Keratinocyte (primary cell): ENCODE data around the gene REEP3. TPM values are rescaled to one million over a fixed set of nuclear protein-coding genes. Genes with fewer than 3 reads are reported as not detected.

Experiments
- DNase-seq: peaks from one replicate; pipeline ENCODE4 v3.0.0-alpha.2; 2011; ENCODE audit warnings: low read depth, missing footprints, low spot score
- FAIRE-seq: peaks from 2 replicates; lab custom pipeline; 2011; peaks lifted over from hg19 to GRCh38; lab: Jason Lieb, UNC
- H2AFZ ChIP-seq: 2 replicates; pipeline ENCODE4 v1.6.0; 2012; ENCODE audit warnings: low read length, control low read depth, inconsistent platforms; ENCODE audit not compliant: control insufficient read depth
- H3K27ac ChIP-seq: 2 replicates; pipeline ENCODE4 v1.5.1; 2011; ENCODE audit warnings: low read length; ENCODE audit not compliant: control insufficient read depth, insufficient read depth
- H3K27me3 ChIP-seq: 3 replicates; pipeline ENCODE4 v1.6.0; 2011; ENCODE audit warnings: low read length; ENCODE audit not compliant: control insufficient read depth, insufficient read depth; ENCODE audit errors: extremely low read depth
- H3K36me3 ChIP-seq, 2 experiments: 2 replicates in 1 of 2; 3 replicates in 1 of 2; pipeline ENCODE4 v1.5.1; 2011; ENCODE audit warnings: low read length in 2 of 2, mild to moderate bottlenecking in 1 of 2; ENCODE audit not compliant: control insufficient read depth in 2 of 2, insufficient read depth in 2 of 2; ENCODE audit errors: extremely low read depth in 1 of 2
- H3K4me1 ChIP-seq: 3 replicates; pipeline ENCODE4 v1.5.1; 2011; ENCODE audit warnings: low read length; ENCODE audit not compliant: control insufficient read depth, insufficient read depth; ENCODE audit errors: extremely low read depth
- H3K4me2 ChIP-seq: 3 replicates; pipeline ENCODE4 v1.6.0; 2011; ENCODE audit warnings: low read depth, low read length; ENCODE audit not compliant: control insufficient read depth, insufficient read depth; ENCODE audit errors: extremely low read depth
- H3K4me3 ChIP-seq, 3 experiments: fragments of 200-600 bp in 1 of 3; sonication (generic) in 1 of 3; 2 replicates in 2 of 3; 3 replicates in 1 of 3; pipeline ENCODE4 v1.5.1; 2011 to 2016; ENCODE audit warnings: low read length in 3 of 3, mild to moderate bottlenecking in 3 of 3, control low read depth in 2 of 3, inconsistent platforms in 1 of 3, low read depth in 1 of 3, mixed read lengths in 1 of 3, mixed run types in 1 of 3, moderate library complexity in 1 of 3; ENCODE audit not compliant: control insufficient read depth in 2 of 3, insufficient read depth in 2 of 3; ENCODE audit errors: extremely low read depth in 1 of 3
- H3K79me2 ChIP-seq: 2 replicates; pipeline ENCODE4 v1.6.0; 2012; ENCODE audit warnings: low read length; ENCODE audit not compliant: control insufficient read depth, insufficient read depth
- H3K9ac ChIP-seq: 3 replicates; pipeline ENCODE4 v1.6.0; 2011; ENCODE audit warnings: low read length; ENCODE audit not compliant: control insufficient read depth, insufficient read depth; ENCODE audit errors: extremely low read depth
- H3K9me1 ChIP-seq: 3 replicates; pipeline ENCODE4 v1.6.0; 2011; ENCODE audit warnings: low read length; ENCODE audit not compliant: control insufficient read depth, insufficient read depth; ENCODE audit errors: extremely low read depth
- H3K9me3 ChIP-seq: 2 replicates; pipeline ENCODE4 v1.5.1; 2012; ENCODE audit warnings: low read depth, low read length; ENCODE audit not compliant: control insufficient read depth
- H4K20me1 ChIP-seq: 3 replicates; pipeline ENCODE4 v1.6.0; 2011; ENCODE audit warnings: low read length; ENCODE audit not compliant: control insufficient read depth, insufficient read depth; ENCODE audit errors: extremely low read depth
- CTCF ChIP-seq, 3 experiments: IDR thresholded peaks in 1 of 3; conservative IDR thresholded peaks in 1 of 3; optimal IDR thresholded peaks in 1 of 3; 2 replicates in 2 of 3; 3 replicates in 1 of 3; pipeline versions ENCODE3 to v1.5.1; 2011; ENCODE audit warnings: low read length in 3 of 3, mild to moderate bottlenecking in 3 of 3, moderate library complexity in 2 of 3, control low read depth in 1 of 3, inconsistent platforms in 1 of 3; ENCODE audit not compliant: insufficient read depth in 2 of 3; ENCODE audit errors: extremely low read depth in 1 of 3
- EZH2 ChIP-seq: IDR thresholded peaks from one replicate; pipeline ENCODE4 v1.6.1; 2012; ENCODE audit warnings: inconsistent platforms, mild to moderate bottlenecking, low read length, moderate library complexity
- dilution Hi-C: fragments of 300-500 bp; cut with MboI; formaldehyde crosslinking; loops from one replicate; pipeline ENCODE4 v1.7.0; 2020; ENCODE audit warnings: low sequenced_read_pairs; ENCODE audit not compliant: extremely low pct_ligation_motif_present
- polyA plus RNA-seq, 5 experiments: library from polyadenylated mRNA; depleted of rRNA in 3 of 5; stranded (reverse) in 3 of 5; stranded (forward) in 1 of 5; unstranded in 1 of 5; fragments of >200 nt; gene quantifications; 1 replicate in 1 of 5; 2 replicates in 3 of 5; 3 replicates in 1 of 5; pipeline versions ENCODE4 v1.2.1 to v1.2.3, GENCODE V29; 2011 to 2012; ENCODE audit warnings: missing spikeins in 2 of 5, low read depth in 1 of 5, low replicate concordance in 1 of 5

The REEP3 gene
- polyA plus RNA-seq, 1 donor (not counting 4 experiments of a cell fraction or from before 2014, with no cell fraction given) = 52.8 TPM

GRCh38 chr10:63539377-63539776 is 18.2 kb downstream of the REEP3 start:
- H3K36me3 ChIP-seq = no peaks in the 10 kb centered on the region
- peaks cover 89% of the 10 kb centered on the region for H3K79me2 ChIP-seq

GRCh38 chr10:63539994-63540393 is 18.8 kb downstream of the REEP3 start:
- no peak overlapping the region for H3K4me3 ChIP-seq
- H3K79me2 ChIP-seq = peaks cover 87% of the 10 kb centered on the region
- H2AFZ ChIP-seq = no peak overlapping the region
- H3K9me3 ChIP-seq = no peaks in the 10 kb centered on the region
- TF ChIP-seq EZH2 (no peak), CTCF (optimal IDR thresholded peaks at IDR 0.05 in 1 of 3, IDR thresholded peaks at IDR 0.05 in 1 of 3, conservative IDR thresholded peaks at IDR 0.05 in 1 of 3; ENCODE audit: extremely low read depth in 1 of 3, insufficient read depth in 2 of 3, low read length in 3 of 3) (no peak)
- no peak overlapping the region for H3K4me2 ChIP-seq
- H3K4me1 ChIP-seq = peaks cover 9% of the 10 kb centered on the region
- no peak overlapping the region for H3K27ac ChIP-seq
- DNase-seq = no peak
- no peaks in the 10 kb centered on the region for H4K20me1 ChIP-seq
- dilution Hi-C loops = no loop called here
- no peak overlapping the region for H3K9ac ChIP-seq
- H3K9me1 ChIP-seq = no peaks in the 10 kb centered on the region
- H3K27me3 ChIP-seq = no peaks in the 10 kb centered on the region
- no peak for FAIRE-seq
- H3K36me3 ChIP-seq = no peaks in the 10 kb centered on the region

More at GRCh38 chr10:63539377-63539776, 18.2 kb downstream of the REEP3 start:
- Histone ChIP-seq H3K9me1 (no peaks in the 10 kb centered on the region), H3K4me1 (peaks cover 8% of the 10 kb centered on the region), H3K9ac (no peak overlapping the region), H4K20me1 (no peaks in the 10 kb centered on the region), H3K4me3 (no peak overlapping the region), H3K9me3 (no peaks in the 10 kb centered on the region), H2AFZ (no peak overlapping the region), H3K27me3 (no peaks in the 10 kb centered on the region), H3K27ac (no peak overlapping the region), H3K4me2 (no peak overlapping the region)
- TF ChIP-seq CTCF (optimal IDR thresholded peaks at IDR 0.05 in 1 of 3, IDR thresholded peaks at IDR 0.05 in 1 of 3, conservative IDR thresholded peaks at IDR 0.05 in 1 of 3; ENCODE audit: extremely low read depth in 1 of 3, insufficient read depth in 2 of 3, low read length in 3 of 3) = no peak
- TF ChIP-seq EZH2 = no peak
- FAIRE-seq (no peak), DNase-seq (no peak)
- dilution Hi-C loops = no loop called here
